Thoracic aorta (tissue), 2 donors: ENCODE data around the gene FHIP2A. TPM values are rescaled to one million over a fixed set of nuclear protein-coding genes. Genes with fewer than 3 reads are reported as not detected.

Experiments
- ATAC-seq: fragments of 150-250 bp; one replicate; pipeline ENCODE4 v1.8.0; 2017; ENCODE audit warnings: low read depth; ENCODE audit not compliant: insufficient number of reproducible peaks, low FRiP score
- DNase-seq: peaks from one replicate; pipeline ENCODE4 v3.0.0-alpha.2; 2020; ENCODE audit warnings: low spot score
- H3K27ac ChIP-seq, 2 donors: fragments of 200-600 bp; sonication (generic); 1 replicate in 1 of 2; 2 replicates in 1 of 2; pipeline ENCODE4 v1.5.1; 2016; ENCODE audit warnings: mild to moderate bottlenecking in 2 of 2, moderate library complexity in 2 of 2
- H3K27me3 ChIP-seq: fragments of 200-600 bp; sonication (generic); replicated peaks from 2 replicates; pipeline ENCODE4 v1.6.0; 2016; ENCODE audit warnings: mild to moderate bottlenecking; ENCODE audit not compliant: insufficient read depth
- H3K36me3 ChIP-seq: fragments of 200-600 bp; sonication (generic); one replicate; pipeline ENCODE4 v1.5.1; 2016
- H3K4me1 ChIP-seq, 2 donors: fragments of 200-600 bp; sonication (generic); 1 replicate in 1 of 2; 2 replicates in 1 of 2; pipeline versions ENCODE4 v1.5.1 to v1.6.0; 2016; ENCODE audit warnings: low read depth in 2 of 2, mild to moderate bottlenecking in 1 of 2; ENCODE audit not compliant: control insufficient read depth in 1 of 2
- H3K4me3 ChIP-seq: fragments of 200-600 bp; sonication (generic); 2 replicates; pipeline ENCODE4 v1.5.1; 2016; ENCODE audit warnings: mild to moderate bottlenecking
- H3K9me3 ChIP-seq: fragments of 200-600 bp; sonication (generic); 2 replicates; pipeline ENCODE4 v1.5.1; 2016
- CTCF ChIP-seq: fragments of 200-600 bp; sonication (generic); IDR thresholded peaks from one replicate; pipeline ENCODE4 v1.5.1; 2019; ENCODE audit warnings: antibody characterized with exemption
- total RNA-seq, 2 donors: library from RNA; depleted of rRNA; stranded (reverse); fragments of >200 nt; gene quantifications; one replicate each; pipeline versions ENCODE4 v1.1.0 to v1.2.3, GENCODE V29; 2016

The FHIP2A gene
- total RNA-seq, 2 donors from 2014 or later, result 38.4 to 70.5 TPM

- Histone ChIP-seq H3K4me1 (no peaks in the 10 kb centered on the region), H3K27ac (no peak overlapping the region), H3K4me3 (no peak overlapping the region), H3K27me3 (no peaks in the 10 kb centered on the region), H3K36me3 (no peaks in the 10 kb centered on the region), H3K9me3 (no peaks in the 10 kb centered on the region)
- DNase-seq, result no peak
- no peak for TF ChIP-seq CTCF
- ATAC-seq, result no peak
Observed at GRCh38 chr10:114806562-114807391, 14.8 kb upstream of the FHIP2A start.

GRCh38 chr10:114808982-114809381, 12.6 kb upstream of the FHIP2A start:
- Histone ChIP-seq H3K9me3 (no peaks in the 10 kb centered on the region), H3K4me3 (no peak overlapping the region), H3K36me3 (no peaks in the 10 kb centered on the region), H3K27me3 (no peaks in the 10 kb centered on the region), H3K27ac (no peak overlapping the region), H3K4me1 (no peaks in the 10 kb centered on the region)
- DNase-seq (no peak), ATAC-seq (no peak)
- TF ChIP-seq CTCF, result no peak

GRCh38 chr10:114810926-114811325, 10.7 kb upstream of the FHIP2A start:
- DNase-seq (no peak), ATAC-seq (no peak)
- no peaks in the 10 kb centered on the region for H3K27me3 ChIP-seq
- H3K9me3 ChIP-seq, result no peaks in the 10 kb centered on the region
- no peaks in the 10 kb centered on the region for H3K36me3 ChIP-seq
- no peak overlapping the region for H3K4me3 ChIP-seq
- no peaks in the 10 kb centered on the region for H3K4me1 ChIP-seq
- no peak for TF ChIP-seq CTCF
- H3K27ac ChIP-seq, result no peak overlapping the region

GRCh38 chr10:114811862-114812261, 9.7 kb upstream of the FHIP2A start:
- no peak for ATAC-seq
- H3K36me3 ChIP-seq, result no peaks in the 10 kb centered on the region

GRCh38 chr10:114815791-114816190, 5.8 kb upstream of the FHIP2A start:
- H3K27me3 ChIP-seq, result no peaks in the 10 kb centered on the region
- no peaks in the 10 kb centered on the region for H3K9me3 ChIP-seq
- no peak for DNase-seq
- no peaks in the 10 kb centered on the region for H3K36me3 ChIP-seq
- no peak overlapping the region for H3K27ac ChIP-seq
- ATAC-seq, result no peak
- H3K4me1 ChIP-seq, result no peaks in the 10 kb centered on the region
- no peak overlapping the region for H3K4me3 ChIP-seq
- TF ChIP-seq CTCF, result no peak

More at GRCh38 chr10:114811862-114812261, 9.7 kb upstream of the FHIP2A start:
- Histone ChIP-seq H3K27ac (no peak overlapping the region), H3K9me3 (no peaks in the 10 kb centered on the region), H3K27me3 (no peaks in the 10 kb centered on the region), H3K4me1 (no peaks in the 10 kb centered on the region), H3K4me3 (no peak overlapping the region)
- no peak for DNase-seq
- no peak for TF ChIP-seq CTCF
